ENCODE results near the gene CKAP2L. TPM values are rescaled to one million over a fixed set of nuclear protein-coding genes. Genes with fewer than 3 reads are reported as not detected.
"Not testable (repeated sequence)": the region's sequence is repeated elsewhere in the genome, so short reads cannot be mapped to it uniquely, and the experiment has no call there.

The CKAP2L gene
- total RNA-seq, 4 donors from 2014 or later = 4.3 to 14.4 (median 6.7) TPM

GRCh38 chr2:112721819-112722522 is 42.4 kb downstream of the CKAP2L start:
- no peak overlapping the region for H3K27ac ChIP-seq
- DNase-seq = no peak
- WGBS, 2 donors = 90 to 91% methylated on average over 6 to 9 of the region's 23 CpGs
- no peak for TF ChIP-seq CTCF (IDR thresholded peaks at IDR 0.05)
- TF ChIP-seq POLR2A (IDR thresholded peaks at IDR 0.05) = no peak
- H3K27me3 ChIP-seq = no peaks in the 10 kb centered on the region
- H3K4me1 ChIP-seq = peaks cover 0 to 10% (median 4%) of the 10 kb centered on the region in 3 donors
- no peaks in the 10 kb centered on the region for H3K9me3 ChIP-seq
- no peaks in the 10 kb centered on the region for H3K36me3 ChIP-seq
- no peak overlapping the region for H3K4me3 ChIP-seq
- intact Hi-C loops (cut with DNase I) = no loop called here

GRCh38 chr2:112720785-112721184 is 43.6 kb downstream of the CKAP2L start, which contains the start of gene NT5DC4:
NT5DC4 (plus strand) TSS chr2:112721020; CDS start chr2:112721080, 60 bp downstream.
- Histone ChIP-seq H3K4me3 (no peak within 1 kb of the TSS), H3K4me1 (no peaks in the 10 kb centered on the region), H3K27ac (no peak within 1 kb of the TSS), H3K36me3 (no peaks in the 10 kb centered on the region), H3K27me3 (no peaks in the 10 kb centered on the region), H3K9me3 (no peaks in the 10 kb centered on the region)
- DNase-seq = no peak
- intact Hi-C loops (cut with DNase I) = no loop called here
- 60 to 91% methylated on average over 1 to 5 of the region's 6 CpGs for WGBS, 2 donors
- TF ChIP-seq POLR2A (IDR thresholded peaks at IDR 0.05) = no peak
- TF ChIP-seq CTCF (IDR thresholded peaks at IDR 0.05) = no peak

DNA sequence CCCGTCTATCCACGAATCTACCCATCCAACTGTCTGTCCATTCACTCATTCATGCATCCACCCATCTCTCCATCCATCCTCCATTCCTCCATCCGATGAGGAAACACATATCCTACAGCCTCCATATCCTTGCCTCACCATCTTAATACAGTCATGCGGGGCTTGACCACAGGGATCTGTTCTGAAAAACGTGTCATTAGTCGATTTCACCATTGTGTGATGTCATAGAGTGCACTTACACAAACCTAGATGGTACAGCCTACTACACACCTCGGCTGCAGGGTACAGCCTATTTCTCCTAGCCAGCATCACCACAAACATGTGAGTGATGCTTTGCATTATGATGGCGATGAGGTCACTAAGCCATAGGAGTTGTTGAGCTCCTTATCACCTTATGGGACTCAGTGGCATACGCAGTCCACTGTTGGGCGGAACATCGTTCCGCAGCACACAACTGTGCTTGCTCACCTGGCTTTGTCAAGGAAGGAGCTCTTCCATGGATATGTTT is 45.5 kb downstream of the CKAP2L start:
- no peak for DNase-seq
- 70 to 74% methylated on average over 12 of the region's 12 CpGs for WGBS, 2 donors
- no peak for TF ChIP-seq POLR2A (IDR thresholded peaks at IDR 0.05)
- TF ChIP-seq CTCF (IDR thresholded peaks at IDR 0.05) = no peak
- intact Hi-C loops (cut with DNase I) = no loop called here
- H3K36me3 ChIP-seq = no peaks in the 10 kb centered on the region
- no peak overlapping the region for H3K27ac ChIP-seq
- no peaks in the 10 kb centered on the region for H3K4me1 ChIP-seq
- no peaks in the 10 kb centered on the region for H3K27me3 ChIP-seq
- H3K9me3 ChIP-seq = no peaks in the 10 kb centered on the region
- no peak overlapping the region for H3K4me3 ChIP-seq

DNA sequence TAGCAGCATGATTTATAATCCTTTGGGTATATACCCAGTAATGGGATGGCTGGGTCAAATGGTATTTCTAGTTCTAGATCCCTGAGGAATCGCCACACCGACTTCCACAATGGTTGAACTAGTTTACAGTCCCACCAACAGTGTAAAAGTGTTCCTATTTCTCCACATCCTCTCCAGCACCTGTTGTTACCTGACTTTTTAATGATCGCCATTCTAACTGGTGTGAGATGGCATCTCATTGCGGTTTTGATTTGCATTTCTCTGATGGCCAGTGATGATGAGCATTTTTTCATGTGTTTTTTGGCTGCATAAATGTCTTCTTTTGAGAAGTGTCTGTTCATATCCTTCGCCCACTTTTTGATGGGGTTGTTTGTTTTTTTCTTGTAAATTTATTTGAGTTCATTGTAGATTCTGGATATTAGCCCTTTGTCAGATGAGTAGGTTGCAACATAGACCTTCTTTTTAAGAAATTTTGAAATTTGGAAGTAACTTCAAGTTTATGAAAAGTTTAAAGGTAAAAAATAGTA is 47.5 kb downstream of the CKAP2L start:
- H3K4me3 ChIP-seq; H3K9me3 ChIP-seq; H3K36me3 ChIP-seq; H3K4me1 ChIP-seq; DNase-seq; intact Hi-C loops (cut with DNase I); H3K27ac ChIP-seq; H3K27me3 ChIP-seq: not testable (repeated sequence)
- WGBS, 2 donors = 91 to 94% methylated on average over 3 to 4 of the region's 5 CpGs

DNA sequence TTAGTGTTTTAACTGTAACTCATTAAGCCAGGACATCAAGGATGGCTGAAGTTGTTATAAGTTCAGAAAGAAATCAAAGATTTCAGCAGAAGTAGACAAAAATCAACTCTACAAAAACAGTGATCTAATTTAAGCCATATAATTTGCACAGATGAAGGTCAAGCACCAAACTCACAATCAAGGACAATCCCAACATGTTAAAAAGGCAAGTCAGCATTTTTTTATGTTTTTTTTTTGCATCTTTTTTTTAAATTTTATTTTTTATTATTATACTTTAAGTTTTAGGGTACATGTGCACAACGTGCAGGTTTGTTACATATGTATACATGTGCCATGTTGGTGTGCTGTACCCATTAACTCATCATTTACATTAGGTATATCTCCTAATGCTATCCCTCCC is 48.3 kb downstream of the CKAP2L start:
- H3K36me3 ChIP-seq; H3K27ac ChIP-seq; H3K27me3 ChIP-seq; H3K9me3 ChIP-seq; H3K4me3 ChIP-seq; DNase-seq; intact Hi-C loops (cut with DNase I); H3K4me1 ChIP-seq: not testable (repeated sequence)
- 91 to 100% methylated on average over 1 of the region's 1 CpG for WGBS, 2 donors

DNA sequence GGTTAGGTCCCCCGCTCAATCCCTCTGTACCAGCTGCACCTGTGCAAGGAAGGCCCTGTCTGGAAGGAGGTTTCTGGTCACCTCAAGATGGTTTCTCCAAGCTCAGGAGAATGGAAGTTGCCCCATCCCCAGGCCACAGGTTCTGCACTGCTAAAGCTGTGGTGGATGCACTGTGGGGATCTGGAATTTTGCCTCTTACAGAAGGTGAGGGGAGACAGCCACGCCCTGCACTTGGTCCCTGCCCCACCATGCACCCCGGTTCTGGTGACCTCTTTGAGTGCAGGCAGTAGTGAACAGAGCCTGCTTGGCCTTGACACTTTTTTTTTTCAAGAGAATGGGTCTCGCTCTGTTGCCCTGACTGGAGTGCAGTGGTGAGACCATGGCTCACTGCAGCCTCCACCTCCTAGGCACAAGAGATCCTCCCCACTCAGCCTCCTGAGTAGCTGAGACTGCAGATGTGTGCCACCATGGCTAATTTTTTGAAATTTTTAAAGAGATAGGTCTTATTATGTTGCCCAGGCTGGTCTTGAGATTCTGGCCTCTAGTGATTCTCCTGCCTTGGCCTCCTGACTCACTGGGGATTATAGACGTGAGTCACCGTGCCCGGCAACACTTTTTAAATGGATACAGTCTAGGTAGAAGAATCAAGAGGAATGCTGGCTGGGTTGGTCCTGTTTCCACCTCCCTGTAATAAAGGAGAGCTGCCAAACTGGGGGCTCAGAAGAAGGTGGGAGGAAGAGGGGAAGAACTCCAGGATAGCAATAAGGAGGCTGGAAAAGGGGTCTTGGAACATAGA is 49.4 kb downstream of the CKAP2L start:
- Histone ChIP-seq H3K27ac (no peak overlapping the region), H3K27me3 (peaks cover 0 to 2% (median 0%) of the 10 kb centered on the region in 4 donors), H3K4me1 (no peaks in the 10 kb centered on the region), H3K9me3 (no peaks in the 10 kb centered on the region), H3K4me3 (no peak overlapping the region), H3K36me3 (no peaks in the 10 kb centered on the region)
- 65 to 66% methylated on average over 4 to 6 of the region's 7 CpGs for WGBS, 2 donors
- no peak for DNase-seq
- intact Hi-C loops (cut with DNase I) = no loop called here
- TF ChIP-seq CTCF (IDR thresholded peaks at IDR 0.05) = no peak
- no peak for TF ChIP-seq POLR2A (IDR thresholded peaks at IDR 0.05)
